NCI-H187 treated with DMSO at 0.1 percent for 48 hours (cell line): ENCODE results near the gene WDR38.

Experiments used
- DNase-seq: peaks from one replicate; lab custom pipeline; 2025; lab: John Stamatoyannopoulos, UW

The WDR38 gene

DNA sequence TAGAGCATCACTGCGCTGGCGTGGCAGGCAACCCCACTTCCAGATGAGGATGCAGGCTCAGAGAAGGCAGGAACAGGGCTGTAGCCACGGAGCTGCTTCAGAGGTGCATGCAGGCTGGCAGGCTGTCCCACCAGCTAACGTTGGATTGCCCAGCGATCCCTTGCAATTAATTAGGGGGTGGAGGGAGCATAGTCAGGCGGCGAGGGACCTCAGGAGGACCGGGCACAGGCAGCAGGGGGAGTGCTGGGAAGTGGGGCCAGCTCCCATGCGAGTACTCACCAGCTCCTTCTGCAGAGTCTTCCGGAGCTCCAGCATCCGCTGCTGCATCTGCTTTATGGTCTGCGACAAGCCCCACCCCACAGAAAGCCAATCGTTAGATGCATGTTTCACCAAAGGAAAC, 29.0 kb downstream of the WDR38 start:
- DNase-seq = no peak

GRCh38 chr9:124884376-124884775, 31.1 kb downstream of the WDR38 start:
- DNase-seq = no peak

GRCh38 chr9:124885551-124885950, 32.3 kb downstream of the WDR38 start:
- no peak for DNase-seq

DNA sequence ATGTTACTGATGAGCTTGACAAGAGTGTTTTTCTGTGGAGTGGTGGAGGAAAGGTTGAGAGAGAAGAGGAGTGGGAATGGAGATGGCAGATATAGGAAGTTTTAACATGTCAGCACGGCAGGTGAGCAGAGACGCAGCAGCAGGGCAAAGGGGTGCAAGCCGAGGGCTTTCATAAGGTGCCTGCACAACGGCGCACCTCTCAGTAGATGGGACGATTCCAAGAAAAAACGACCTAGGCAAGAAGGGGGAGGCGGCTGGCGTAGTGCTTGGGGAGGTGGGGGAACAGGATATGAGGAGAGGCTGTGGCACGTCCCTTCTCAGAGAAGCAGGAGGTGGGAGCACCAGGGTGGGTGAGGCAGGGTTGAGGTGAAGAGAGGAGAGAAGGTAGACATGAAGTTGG, 33.2 kb downstream of the WDR38 start:
- no peak for DNase-seq

DNA sequence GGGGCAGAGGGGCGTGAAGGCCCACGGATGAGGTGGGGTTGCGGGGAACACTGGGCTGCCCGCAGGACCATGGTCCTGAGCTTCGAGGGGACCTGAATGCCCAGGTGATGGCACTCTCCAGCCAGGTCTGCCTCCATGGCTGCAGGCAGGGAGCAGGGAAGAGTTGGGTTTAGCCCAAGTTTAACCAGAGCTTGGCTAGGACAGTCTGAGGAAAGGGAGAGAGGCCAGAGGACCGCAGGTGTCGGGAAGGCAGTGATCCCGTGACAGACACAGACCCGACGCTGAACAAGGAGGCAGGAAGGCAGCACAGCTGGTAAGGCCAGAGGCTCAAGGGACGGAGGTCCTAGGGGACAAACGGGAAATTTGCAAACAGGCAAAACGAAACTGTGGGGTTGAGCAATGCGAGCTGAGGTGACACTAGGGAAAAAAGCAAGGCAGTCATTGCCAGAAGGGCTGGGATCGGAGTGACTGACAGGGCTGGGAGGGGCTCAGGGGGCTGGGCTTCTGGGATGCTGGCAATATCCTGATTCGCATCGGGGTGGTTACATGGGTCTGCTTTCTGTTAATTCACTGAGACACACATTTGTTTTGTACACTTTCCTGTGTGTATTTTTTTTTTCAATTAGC, 33.7 kb downstream of the WDR38 start:
- no peak for DNase-seq

DNA sequence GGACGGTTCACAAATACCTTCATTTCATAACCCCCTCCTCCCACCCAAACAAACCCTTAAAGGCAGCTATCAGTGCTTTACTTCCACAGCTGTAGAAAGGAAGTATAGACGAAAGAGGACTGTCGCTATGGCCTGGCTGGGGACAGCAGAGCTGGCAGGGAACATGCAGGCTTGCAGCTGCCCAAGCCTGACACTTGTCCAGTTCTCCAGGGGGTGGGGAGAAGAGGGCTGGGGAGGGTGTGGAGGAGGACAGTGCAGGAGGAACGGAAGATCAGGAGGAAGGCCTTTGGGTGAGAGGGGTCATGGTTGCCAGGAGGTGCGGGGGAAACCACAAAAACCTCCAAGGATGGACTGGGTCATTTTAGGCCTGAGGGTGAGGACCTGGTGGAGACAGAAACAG, 34.6 kb downstream of the WDR38 start:
- DNase-seq = no peak

GRCh38 chr9:124889006-124889405, 35.7 kb downstream of the WDR38 start:
- DNase-seq = no peak

- no peak for DNase-seq
Observed at GRCh38 chr9:124890179-124890578, 36.9 kb downstream of the WDR38 start.

GRCh38 chr9:124894035-124894740, 40.9 kb downstream of the WDR38 start:
- no peak for DNase-seq

- DNase-seq = no peak
Observed at GRCh38 chr9:124894741-124895170, 41.5 kb downstream of the WDR38 start.

DNA sequence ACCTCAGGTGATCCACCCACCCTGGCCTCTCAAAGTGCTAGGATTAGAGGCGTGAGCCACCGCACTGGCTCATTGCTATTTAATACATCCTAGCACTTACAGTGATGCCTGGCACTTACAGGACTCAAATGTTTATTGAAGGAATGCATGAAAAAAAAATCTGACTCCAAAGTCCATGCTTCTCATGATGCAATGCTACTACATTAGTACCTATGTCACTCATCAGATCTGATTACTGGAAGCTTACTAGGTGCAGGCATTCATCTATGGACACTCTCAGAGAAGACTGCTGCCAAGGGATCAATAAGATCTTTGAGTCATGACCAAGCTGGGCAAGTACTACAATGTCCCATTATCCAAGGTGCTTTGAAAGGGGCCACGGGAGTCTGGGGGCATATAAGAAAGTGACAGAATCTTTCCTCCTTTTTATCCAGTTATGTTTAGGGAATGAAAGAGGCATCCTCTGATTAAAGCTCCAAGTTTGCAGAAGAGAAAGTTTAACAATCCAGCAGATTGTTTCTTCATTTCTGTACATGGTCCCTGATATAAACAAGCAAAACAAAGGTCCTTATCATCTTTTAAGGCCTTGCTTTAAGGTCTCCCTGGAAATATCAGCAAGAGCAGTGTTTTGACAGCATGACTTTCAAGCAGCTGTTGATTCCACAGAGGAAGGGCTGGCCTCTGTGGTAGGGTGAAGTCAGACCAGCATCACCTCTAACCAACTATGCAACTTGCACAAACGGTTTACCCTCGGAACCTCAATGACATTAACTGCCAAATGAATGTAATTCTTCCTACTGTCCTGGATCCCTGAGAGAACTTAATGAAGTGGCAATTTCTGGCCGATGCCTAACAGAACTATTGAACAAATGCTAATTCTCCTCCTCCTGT, 44.6 kb downstream of the WDR38 start:
- no peak for DNase-seq

- no peak for DNase-seq
Observed at GRCh38 chr9:124899845-124900244, 46.6 kb downstream of the WDR38 start.

- no peak for DNase-seq
Observed at GRCh38 chr9:124906966-124907365, 53.7 kb downstream of the WDR38 start.
